CD4-positive, alpha-beta memory T cell (primary cell): ENCODE measurements around the gene NOP56. TPM values are rescaled to one million over a fixed set of nuclear protein-coding genes. Genes with fewer than 3 reads are reported as not detected.

Experiments
- CTCF ChIA-PET: fragments of 350-600 bp; sonication (Branson Sonifier 250); formaldehyde crosslinking; loops from one replicate; lab custom pipeline; 2021; ENCODE audit warnings: inconsistent platforms; ENCODE audit not compliant: partially characterized antibody; lab: Charles Lee
- POLR2A ChIA-PET: fragments of 350-600 bp; sonication (Branson Sonifier 250); formaldehyde crosslinking; loops from one replicate; lab custom pipeline; 2021; ENCODE audit not compliant: partially characterized antibody; lab: Charles Lee
- DNase-seq, 5 donors: peaks; one replicate each; pipeline versions ENCODE4 v3.0.0 to v3.0.0-alpha.2; 2020 to 2022; ENCODE audit warnings: mixed read lengths in 1 of 5
- H3K27ac ChIP-seq: one replicate; pipeline ENCODE4 v1.7.0; 2013; ENCODE audit warnings: low read depth, low read length
- H3K27me3 ChIP-seq: 2 replicates; pipeline ENCODE4 v1.7.0; 2013; ENCODE audit warnings: mild to moderate bottlenecking, low read length, moderate library complexity; ENCODE audit not compliant: insufficient read depth
- H3K36me3 ChIP-seq: 2 replicates; pipeline ENCODE4 v1.7.0; 2013; ENCODE audit warnings: mild to moderate bottlenecking, low read length, moderate library complexity; ENCODE audit not compliant: insufficient read depth
- H3K4me1 ChIP-seq: 2 replicates; pipeline ENCODE4 v1.7.0; 2013; ENCODE audit warnings: mild to moderate bottlenecking, low read length, moderate library complexity; ENCODE audit not compliant: insufficient read depth
- H3K4me3 ChIP-seq, 2 donors: one replicate each; pipeline ENCODE4 v1.7.0; 2013; ENCODE audit warnings: low read length in 2 of 2, mild to moderate bottlenecking in 1 of 2
- H3K9me3 ChIP-seq, 2 donors: one replicate each; pipeline ENCODE4 v1.7.0; 2013; ENCODE audit warnings: low read length in 2 of 2, control low read depth in 1 of 2; ENCODE audit not compliant: control insufficient read depth in 1 of 2
- H3K27ac Mint-ChIP-seq, 7 donors: one replicate each; pipeline ENCODE4 v1.8.0; 2020 to 2021; ENCODE audit warnings: mixed read lengths in 7 of 7, mild to moderate bottlenecking in 6 of 7, inconsistent platforms in 3 of 7, moderate library complexity in 3 of 7
- H3K27me3 Mint-ChIP-seq, 2 donors: one replicate each; pipeline ENCODE4 v1.8.0; 2020 to 2021; ENCODE audit warnings: mixed read lengths in 2 of 2
- H3K36me3 Mint-ChIP-seq, 2 donors: one replicate each; pipeline ENCODE4 v1.8.0; 2020 to 2021; ENCODE audit warnings: mixed read lengths in 2 of 2, inconsistent platforms in 1 of 2, mild to moderate bottlenecking in 1 of 2
- H3K4me1 Mint-ChIP-seq, 4 donors: one replicate each; pipeline ENCODE4 v1.8.0; 2020 to 2021; ENCODE audit warnings: mixed read lengths in 4 of 4, mild to moderate bottlenecking in 1 of 4
- H3K4me3 Mint-ChIP-seq, 8 donors: one replicate each; pipeline ENCODE4 v1.8.0; 2020 to 2021; ENCODE audit warnings: mixed read lengths in 8 of 8, mild to moderate bottlenecking in 7 of 8, moderate library complexity in 6 of 8, inconsistent platforms in 3 of 8
- H3K9me3 Mint-ChIP-seq, 8 donors: one replicate each; pipeline ENCODE4 v1.8.0; 2020 to 2021; ENCODE audit warnings: mixed read lengths in 8 of 8, mild to moderate bottlenecking in 5 of 8, inconsistent platforms in 3 of 8, moderate library complexity in 1 of 8
- intact Hi-C: fragments of 100-400 bp; cut with micrococcal nuclease; formaldehyde crosslinking; loops from one replicate; pipeline ENCODE4 v1.15.1; 2023
- microRNA-seq: library from miRNA; unstranded; fragments of <30 nt; microRNA quantifications from one replicate; pipeline ENCODE4 v1.2.0, GENCODE V29; 2021; ENCODE audit warnings: borderline replicate concordance, borderline number of aligned reads, borderline microRNAs expressed, mixed read lengths
- polyA plus RNA-seq, 2 donors: library from polyadenylated mRNA; unstranded; fragments of 300-500 nt; fragmentation: Illumina TruSeq; gene quantifications; one replicate each; pipeline ENCODE4 v1.2.3, GENCODE V29; 2021
- total RNA-seq, 2 experiments: library from RNA; stranded (reverse); gene quantifications; one replicate each; pipeline ENCODE4 v1.2.3, GENCODE V29; 2021

The NOP56 gene
- total and polyA plus RNA-seq, 4 experiments from 2014 or later = 83.4 to 270 (median 197) TPM

GRCh38 chr20:2706688-2707352 lies 54.4 kb downstream of the NOP56 start:
- no peaks in the 10 kb centered on the region for H3K36me3 Mint-ChIP-seq
- DNase-seq = no peak
- Histone ChIP-seq H3K9me3 (no peaks in the 10 kb centered on the region), H3K4me1 (no peaks in the 10 kb centered on the region), H3K36me3 (no peaks in the 10 kb centered on the region), H3K4me3 (no peak overlapping the region), H3K27ac (no peak overlapping the region), H3K27me3 (no peaks in the 10 kb centered on the region)
- H3K4me1 Mint-ChIP-seq = no peaks in the 10 kb centered on the region
- H3K27me3 Mint-ChIP-seq = peaks cover 0 to 1% of the 10 kb centered on the region in 2 donors
- ChIA-PET CTCF (interaction anchor here (1.2 kb wide), 1 partner anchor 37 kb away, joined by 3 read pairs; no protein-coding TSS in a partner anchor), POLR2A (no interaction called here)
- peak overlapping the region in 1 of 8 donors; percentile 55 for H3K4me3 Mint-ChIP-seq
- H3K9me3 Mint-ChIP-seq = no peaks in the 10 kb centered on the region
- intact Hi-C loops = no loop called here
- H3K27ac Mint-ChIP-seq = peak overlapping the region in 3 of 7 donors; percentile 0 to 66 (median 30)

DNA sequence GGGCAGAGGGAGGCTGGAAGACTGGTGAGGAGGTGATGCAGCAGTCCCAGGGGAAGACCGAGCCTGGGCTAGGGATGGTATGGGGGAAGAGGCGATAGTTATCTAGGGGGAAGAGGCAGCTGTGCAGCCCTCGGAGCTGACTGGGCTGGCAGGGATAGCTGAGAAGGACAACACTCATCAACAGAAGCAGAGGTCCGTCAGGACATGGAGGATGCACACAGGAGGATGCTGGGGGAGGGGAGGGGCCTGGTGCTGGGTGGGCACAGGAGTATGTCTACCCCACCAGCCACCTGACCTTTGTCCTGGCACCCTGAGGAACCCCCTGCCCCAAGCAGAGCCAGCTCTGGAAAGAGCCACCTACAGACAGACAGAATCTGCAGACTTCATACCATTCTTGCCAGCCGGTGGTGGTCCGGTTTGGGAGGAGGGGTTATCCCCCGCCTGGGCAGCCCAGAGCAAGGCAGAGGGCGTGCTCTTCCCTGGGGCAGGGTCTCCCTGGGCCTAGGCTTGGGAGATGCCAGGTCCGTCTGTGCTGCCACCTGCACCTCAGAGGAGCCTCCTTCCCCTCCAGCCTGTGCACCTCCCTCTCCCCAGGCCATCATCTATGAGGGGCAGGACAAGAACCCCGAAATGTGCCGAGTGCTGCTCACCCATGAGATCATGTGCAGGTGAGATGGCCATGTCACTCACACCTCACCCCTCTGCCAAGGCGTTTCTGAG lies 55.1 kb downstream of the NOP56 start:
- H3K36me3 Mint-ChIP-seq = no peaks in the 10 kb centered on the region
- H3K9me3 ChIP-seq = no peaks in the 10 kb centered on the region
- ChIA-PET CTCF (interaction anchor here (1.0 to 15.2 kb wide), 3 partner anchors 33 to 45 kb away, joined by 3 to 359 read pairs (median 3); no protein-coding TSS in a partner anchor), POLR2A (no interaction called here)
- peak overlapping the region in 4 of 7 donors; percentile 0 to 66 (median 36) for H3K27ac Mint-ChIP-seq
- H3K27me3 Mint-ChIP-seq = no peaks in the 10 kb centered on the region
- H3K4me1 Mint-ChIP-seq = no peaks in the 10 kb centered on the region
- no peaks in the 10 kb centered on the region for H3K9me3 Mint-ChIP-seq
- no peak overlapping the region for H3K4me3 ChIP-seq
- H3K4me3 Mint-ChIP-seq = peak overlapping the region in 1 of 8 donors; percentile 55
- H3K36me3 ChIP-seq = no peaks in the 10 kb centered on the region
- no peaks in the 10 kb centered on the region for H3K4me1 ChIP-seq
- H3K27me3 ChIP-seq = no peaks in the 10 kb centered on the region
- intact Hi-C loops = no loop called here
- no peak overlapping the region for H3K27ac ChIP-seq
- no peak for DNase-seq

Small RNA genes lying within 50 kb of the gene (microRNA-seq; reads per million reads assigned to microRNA genes)
- 6.7 reads per million, percentile 31 among the genes with 10 or more reads in this experiment for gene MIR1292

Other genes starting within 250 kb of the NOP56 start
- gene SNRPB, start 181.8 kb upstream of the NOP56 start, total RNA-seq = 10 to 100 TPM; 96.2 to 99.3 TPM
- gene SNRPB, start 181.8 kb upstream of the NOP56 start, polyA plus RNA-seq = 100 to 1,000 TPM; 243 to 264 TPM
- 10 to 100 TPM; 11.8 to 12.0 TPM for gene ZNF343, start 143.7 kb upstream of the NOP56 start, total RNA-seq
- gene ZNF343, start 143.7 kb upstream of the NOP56 start, polyA plus RNA-seq = 1 to 10 TPM; 2.5 to 6.1 TPM
- not detected for gene TMC2, start 116.1 kb upstream of the NOP56 start, total RNA-seq
- not detected for gene TMC2, start 116.1 kb upstream of the NOP56 start, polyA plus RNA-seq
- 10 to 100 TPM; 93.3 to 96.5 TPM for gene IDH3B, start 11.6 kb downstream of the NOP56 start, total RNA-seq
- 100 to 1,000 TPM in 1 of 2 donors, 10 to 100 TPM in 1; 88.1 to 132 TPM for gene IDH3B, start 11.6 kb downstream of the NOP56 start, polyA plus RNA-seq
- gene EBF4, start 40.1 kb downstream of the NOP56 start, total RNA-seq = 1 to 10 TPM; 2.8 to 3.1 TPM
- gene EBF4, start 40.1 kb downstream of the NOP56 start, polyA plus RNA-seq = under 1 TPM in 1 of 2 donors, not detected in 1; 0.65 TPM
- not detected for gene CPXM1, start 148.0 kb downstream of the NOP56 start, total RNA-seq
- gene CPXM1, start 148.0 kb downstream of the NOP56 start, polyA plus RNA-seq = not detected
- gene C20orf141, start 162.4 kb downstream of the NOP56 start, total RNA-seq = not detected
- gene C20orf141, start 162.4 kb downstream of the NOP56 start, polyA plus RNA-seq = not detected
- not detected for gene TMEM239, start 163.7 kb downstream of the NOP56 start, total RNA-seq
- not detected for gene TMEM239, start 163.7 kb downstream of the NOP56 start, polyA plus RNA-seq
- gene PCED1A, start 188.0 kb downstream of the NOP56 start, total RNA-seq = 10 to 100 TPM; 82.8 to 83.1 TPM
- 10 to 100 TPM; 17.9 to 18.1 TPM for gene PCED1A, start 188.0 kb downstream of the NOP56 start, polyA plus RNA-seq
- gene VPS16, start 188.1 kb downstream of the NOP56 start, total RNA-seq = 10 to 100 TPM; 57.2 to 61.1 TPM
- 10 to 100 TPM; 38.3 to 44.6 TPM for gene VPS16, start 188.1 kb downstream of the NOP56 start, polyA plus RNA-seq
- gene PTPRA, start 220.8 kb downstream of the NOP56 start, total RNA-seq = 10 to 100 TPM; 86.6 to 87.8 TPM
- gene PTPRA, start 220.8 kb downstream of the NOP56 start, polyA plus RNA-seq = 10 to 100 TPM; 24.8 to 42.7 TPM